Measurements from ENCODE around the gene SLF2.

DNA sequence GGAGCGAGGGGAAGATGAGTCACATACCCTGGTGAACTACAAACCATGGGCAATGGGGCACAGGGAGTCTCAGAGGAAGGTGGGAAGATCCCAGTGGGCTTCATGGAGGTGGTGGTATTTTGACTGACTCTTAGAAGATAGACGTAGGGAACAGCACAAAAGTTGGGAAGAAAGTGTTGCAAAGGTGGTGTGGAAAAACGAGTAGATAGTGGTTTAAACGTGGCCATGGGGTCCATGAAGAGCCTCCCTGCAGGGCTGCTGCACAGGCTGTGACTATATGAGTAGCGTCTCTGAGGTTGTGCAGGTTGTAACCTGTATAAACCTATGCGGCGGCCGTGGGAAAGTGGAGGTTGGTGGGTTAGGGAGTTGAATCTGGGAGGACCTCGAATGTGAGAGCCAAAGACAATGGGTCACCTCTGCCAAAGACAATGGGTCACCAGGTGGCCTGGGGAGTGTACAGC, 100.6 kb downstream of the SLF2 start:
- TF ChIP-seq, protein P1, sequence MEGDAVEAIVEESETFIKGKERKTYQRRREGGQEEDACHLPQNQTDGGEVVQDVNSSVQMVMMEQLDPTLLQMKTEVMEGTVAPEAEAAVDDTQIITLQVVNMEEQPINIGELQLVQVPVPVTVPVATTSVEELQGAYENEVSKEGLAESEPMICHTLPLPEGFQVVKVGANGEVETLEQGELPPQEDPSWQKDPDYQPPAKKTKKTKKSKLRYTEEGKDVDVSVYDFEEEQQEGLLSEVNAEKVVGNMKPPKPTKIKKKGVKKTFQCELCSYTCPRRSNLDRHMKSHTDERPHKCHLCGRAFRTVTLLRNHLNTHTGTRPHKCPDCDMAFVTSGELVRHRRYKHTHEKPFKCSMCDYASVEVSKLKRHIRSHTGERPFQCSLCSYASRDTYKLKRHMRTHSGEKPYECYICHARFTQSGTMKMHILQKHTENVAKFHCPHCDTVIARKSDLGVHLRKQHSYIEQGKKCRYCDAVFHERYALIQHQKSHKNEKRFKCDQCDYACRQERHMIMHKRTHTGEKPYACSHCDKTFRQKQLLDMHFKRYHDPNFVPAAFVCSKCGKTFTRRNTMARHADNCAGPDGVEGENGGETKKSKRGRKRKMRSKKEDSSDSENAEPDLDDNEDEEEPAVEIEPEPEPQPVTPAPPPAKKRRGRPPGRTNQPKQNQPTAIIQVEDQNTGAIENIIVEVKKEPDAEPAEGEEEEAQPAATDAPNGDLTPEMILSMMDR (IDR thresholded peaks at IDR 0.05; ENCODE audit: low read length), result no peak
- no peak for TF ChIP-seq EZH2phosphoT487 (IDR thresholded peaks at IDR 0.05; ENCODE audit: low read length)
- TF ChIP-seq EZH2 (optimal IDR thresholded peaks at IDR 0.05; ENCODE audit: low read depth, low read length), result no peak
